ENCODE measurements around the gene RAB5A. TPM values are rescaled to one million over a fixed set of nuclear protein-coding genes. Genes with fewer than 3 reads are reported as not detected.

The RAB5A gene
- total RNA-seq, 1 experiment from 2014 or later, result 97.1 TPM

DNA sequence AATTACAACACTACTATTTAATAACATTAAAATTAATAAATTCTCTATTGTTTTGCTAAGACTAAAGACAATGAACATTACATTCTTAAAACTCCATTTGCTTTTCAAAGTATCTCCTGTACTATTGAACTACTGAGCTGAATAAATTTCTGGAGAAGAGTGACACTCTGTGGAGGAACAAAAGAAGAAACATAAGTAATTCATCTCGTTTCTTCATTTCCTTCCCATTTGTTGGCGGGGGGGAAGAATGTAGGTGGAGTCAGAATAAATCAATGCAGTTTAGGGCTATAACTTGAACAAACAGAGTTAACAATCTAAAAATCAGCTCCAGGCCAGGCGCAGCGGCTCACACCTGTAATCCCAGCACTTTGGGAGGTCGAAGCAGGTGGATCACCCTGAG lies 45.6 kb upstream of the RAB5A start:
- Mint-ChIP-seq H3K4me3 (no peak overlapping the region), H3K27me3 (ENCODE audit: low read depth) (no peaks in the 10 kb centered on the region), H3K36me3 (no peaks in the 10 kb centered on the region), H3K27ac (no peak overlapping the region), H3K4me1 (peaks cover 5% of the 10 kb centered on the region), H3K9me3 (peaks cover 8% of the 10 kb centered on the region; the same call in 1 of the 2 replicates)
- ChIA-PET CTCF (no interaction called here), POLR2A (no interaction called here)
- ATAC-seq, result no peak
- TF ChIP-seq TP53 (CRISPR knock-in tag; IDR thresholded peaks at IDR 0.05) (no peak), ZNF121 (CRISPR knock-in tag; IDR thresholded peaks at IDR 0.05) (no peak), ZBTB21 (CRISPR knock-in tag; IDR thresholded peaks at IDR 0.05; ENCODE audit: borderline replicate concordance) (no peak), SOX15 (CRISPR knock-in tag; IDR thresholded peaks at IDR 0.05) (no peak), JAZF1 (CRISPR knock-in tag; IDR thresholded peaks at IDR 0.05) (no peak), TCF7 (CRISPR knock-in tag; IDR thresholded peaks at IDR 0.05; ENCODE audit: low read depth) (no peak), FOXJ3 (CRISPR knock-in tag; IDR thresholded peaks at IDR 0.05; ENCODE audit: borderline replicate concordance) (no peak), SMAD4 (CRISPR knock-in tag; IDR thresholded peaks at IDR 0.05) (no peak), TEAD1 (CRISPR knock-in tag; IDR thresholded peaks at IDR 0.05) (no peak), TEAD4 (CRISPR knock-in tag; IDR thresholded peaks at IDR 0.05) (no peak), IRF2 (CRISPR knock-in tag; IDR thresholded peaks at IDR 0.05; ENCODE audit: borderline replicate concordance, low read depth) (no peak), NFE2L1 (CRISPR knock-in tag; IDR thresholded peaks at IDR 0.05) (no peak)
- TF ChIP-seq, protein P1, sequence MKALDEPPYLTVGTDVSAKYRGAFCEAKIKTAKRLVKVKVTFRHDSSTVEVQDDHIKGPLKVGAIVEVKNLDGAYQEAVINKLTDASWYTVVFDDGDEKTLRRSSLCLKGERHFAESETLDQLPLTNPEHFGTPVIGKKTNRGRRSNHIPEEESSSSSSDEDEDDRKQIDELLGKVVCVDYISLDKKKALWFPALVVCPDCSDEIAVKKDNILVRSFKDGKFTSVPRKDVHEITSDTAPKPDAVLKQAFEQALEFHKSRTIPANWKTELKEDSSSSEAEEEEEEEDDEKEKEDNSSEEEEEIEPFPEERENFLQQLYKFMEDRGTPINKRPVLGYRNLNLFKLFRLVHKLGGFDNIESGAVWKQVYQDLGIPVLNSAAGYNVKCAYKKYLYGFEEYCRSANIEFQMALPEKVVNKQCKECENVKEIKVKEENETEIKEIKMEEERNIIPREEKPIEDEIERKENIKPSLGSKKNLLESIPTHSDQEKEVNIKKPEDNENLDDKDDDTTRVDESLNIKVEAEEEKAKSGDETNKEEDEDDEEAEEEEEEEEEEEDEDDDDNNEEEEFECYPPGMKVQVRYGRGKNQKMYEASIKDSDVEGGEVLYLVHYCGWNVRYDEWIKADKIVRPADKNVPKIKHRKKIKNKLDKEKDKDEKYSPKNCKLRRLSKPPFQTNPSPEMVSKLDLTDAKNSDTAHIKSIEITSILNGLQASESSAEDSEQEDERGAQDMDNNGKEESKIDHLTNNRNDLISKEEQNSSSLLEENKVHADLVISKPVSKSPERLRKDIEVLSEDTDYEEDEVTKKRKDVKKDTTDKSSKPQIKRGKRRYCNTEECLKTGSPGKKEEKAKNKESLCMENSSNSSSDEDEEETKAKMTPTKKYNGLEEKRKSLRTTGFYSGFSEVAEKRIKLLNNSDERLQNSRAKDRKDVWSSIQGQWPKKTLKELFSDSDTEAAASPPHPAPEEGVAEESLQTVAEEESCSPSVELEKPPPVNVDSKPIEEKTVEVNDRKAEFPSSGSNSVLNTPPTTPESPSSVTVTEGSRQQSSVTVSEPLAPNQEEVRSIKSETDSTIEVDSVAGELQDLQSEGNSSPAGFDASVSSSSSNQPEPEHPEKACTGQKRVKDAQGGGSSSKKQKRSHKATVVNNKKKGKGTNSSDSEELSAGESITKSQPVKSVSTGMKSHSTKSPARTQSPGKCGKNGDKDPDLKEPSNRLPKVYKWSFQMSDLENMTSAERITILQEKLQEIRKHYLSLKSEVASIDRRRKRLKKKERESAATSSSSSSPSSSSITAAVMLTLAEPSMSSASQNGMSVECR (CRISPR knock-in tag; IDR thresholded peaks at IDR 0.05; ENCODE audit: borderline replicate concordance), result no peak
- TF ChIP-seq, protein P2, sequence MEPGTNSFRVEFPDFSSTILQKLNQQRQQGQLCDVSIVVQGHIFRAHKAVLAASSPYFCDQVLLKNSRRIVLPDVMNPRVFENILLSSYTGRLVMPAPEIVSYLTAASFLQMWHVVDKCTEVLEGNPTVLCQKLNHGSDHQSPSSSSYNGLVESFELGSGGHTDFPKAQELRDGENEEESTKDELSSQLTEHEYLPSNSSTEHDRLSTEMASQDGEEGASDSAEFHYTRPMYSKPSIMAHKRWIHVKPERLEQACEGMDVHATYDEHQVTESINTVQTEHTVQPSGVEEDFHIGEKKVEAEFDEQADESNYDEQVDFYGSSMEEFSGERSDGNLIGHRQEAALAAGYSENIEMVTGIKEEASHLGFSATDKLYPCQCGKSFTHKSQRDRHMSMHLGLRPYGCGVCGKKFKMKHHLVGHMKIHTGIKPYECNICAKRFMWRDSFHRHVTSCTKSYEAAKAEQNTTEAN (CRISPR knock-in tag; IDR thresholded peaks at IDR 0.05), result no peak
- TF ChIP-seq, protein P3, sequence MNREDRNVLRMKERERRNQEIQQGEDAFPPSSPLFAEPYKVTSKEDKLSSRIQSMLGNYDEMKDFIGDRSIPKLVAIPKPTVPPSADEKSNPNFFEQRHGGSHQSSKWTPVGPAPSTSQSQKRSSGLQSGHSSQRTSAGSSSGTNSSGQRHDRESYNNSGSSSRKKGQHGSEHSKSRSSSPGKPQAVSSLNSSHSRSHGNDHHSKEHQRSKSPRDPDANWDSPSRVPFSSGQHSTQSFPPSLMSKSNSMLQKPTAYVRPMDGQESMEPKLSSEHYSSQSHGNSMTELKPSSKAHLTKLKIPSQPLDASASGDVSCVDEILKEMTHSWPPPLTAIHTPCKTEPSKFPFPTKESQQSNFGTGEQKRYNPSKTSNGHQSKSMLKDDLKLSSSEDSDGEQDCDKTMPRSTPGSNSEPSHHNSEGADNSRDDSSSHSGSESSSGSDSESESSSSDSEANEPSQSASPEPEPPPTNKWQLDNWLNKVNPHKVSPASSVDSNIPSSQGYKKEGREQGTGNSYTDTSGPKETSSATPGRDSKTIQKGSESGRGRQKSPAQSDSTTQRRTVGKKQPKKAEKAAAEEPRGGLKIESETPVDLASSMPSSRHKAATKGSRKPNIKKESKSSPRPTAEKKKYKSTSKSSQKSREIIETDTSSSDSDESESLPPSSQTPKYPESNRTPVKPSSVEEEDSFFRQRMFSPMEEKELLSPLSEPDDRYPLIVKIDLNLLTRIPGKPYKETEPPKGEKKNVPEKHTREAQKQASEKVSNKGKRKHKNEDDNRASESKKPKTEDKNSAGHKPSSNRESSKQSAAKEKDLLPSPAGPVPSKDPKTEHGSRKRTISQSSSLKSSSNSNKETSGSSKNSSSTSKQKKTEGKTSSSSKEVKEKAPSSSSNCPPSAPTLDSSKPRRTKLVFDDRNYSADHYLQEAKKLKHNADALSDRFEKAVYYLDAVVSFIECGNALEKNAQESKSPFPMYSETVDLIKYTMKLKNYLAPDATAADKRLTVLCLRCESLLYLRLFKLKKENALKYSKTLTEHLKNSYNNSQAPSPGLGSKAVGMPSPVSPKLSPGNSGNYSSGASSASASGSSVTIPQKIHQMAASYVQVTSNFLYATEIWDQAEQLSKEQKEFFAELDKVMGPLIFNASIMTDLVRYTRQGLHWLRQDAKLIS (CRISPR knock-in tag; IDR thresholded peaks at IDR 0.05; ENCODE audit: borderline replicate concordance), result no peak
- TF ChIP-seq, protein P4, sequence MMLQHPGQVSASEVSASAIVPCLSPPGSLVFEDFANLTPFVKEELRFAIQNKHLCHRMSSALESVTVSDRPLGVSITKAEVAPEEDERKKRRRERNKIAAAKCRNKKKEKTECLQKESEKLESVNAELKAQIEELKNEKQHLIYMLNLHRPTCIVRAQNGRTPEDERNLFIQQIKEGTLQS (CRISPR knock-in tag; conservative IDR thresholded peaks at IDR 0.05), result no peak
- TF ChIP-seq, protein P5, sequence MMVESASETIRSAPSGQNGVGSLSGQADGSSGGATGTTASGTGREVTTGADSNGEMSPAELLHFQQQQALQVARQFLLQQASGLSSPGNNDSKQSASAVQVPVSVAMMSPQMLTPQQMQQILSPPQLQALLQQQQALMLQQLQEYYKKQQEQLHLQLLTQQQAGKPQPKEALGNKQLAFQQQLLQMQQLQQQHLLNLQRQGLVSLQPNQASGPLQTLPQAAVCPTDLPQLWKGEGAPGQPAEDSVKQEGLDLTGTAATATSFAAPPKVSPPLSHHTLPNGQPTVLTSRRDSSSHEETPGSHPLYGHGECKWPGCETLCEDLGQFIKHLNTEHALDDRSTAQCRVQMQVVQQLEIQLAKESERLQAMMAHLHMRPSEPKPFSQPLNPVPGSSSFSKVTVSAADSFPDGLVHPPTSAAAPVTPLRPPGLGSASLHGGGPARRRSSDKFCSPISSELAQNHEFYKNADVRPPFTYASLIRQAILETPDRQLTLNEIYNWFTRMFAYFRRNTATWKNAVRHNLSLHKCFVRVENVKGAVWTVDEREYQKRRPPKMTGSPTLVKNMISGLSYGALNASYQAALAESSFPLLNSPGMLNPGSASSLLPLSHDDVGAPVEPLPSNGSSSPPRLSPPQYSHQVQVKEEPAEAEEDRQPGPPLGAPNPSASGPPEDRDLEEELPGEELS (CRISPR knock-in tag; IDR thresholded peaks at IDR 0.05), result no peak
- TF ChIP-seq, protein P6, sequence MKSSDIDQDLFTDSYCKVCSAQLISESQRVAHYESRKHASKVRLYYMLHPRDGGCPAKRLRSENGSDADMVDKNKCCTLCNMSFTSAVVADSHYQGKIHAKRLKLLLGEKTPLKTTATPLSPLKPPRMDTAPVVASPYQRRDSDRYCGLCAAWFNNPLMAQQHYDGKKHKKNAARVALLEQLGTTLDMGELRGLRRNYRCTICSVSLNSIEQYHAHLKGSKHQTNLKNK (CRISPR knock-in tag; IDR thresholded peaks at IDR 0.05), result no peak
- TF ChIP-seq, protein P7, sequence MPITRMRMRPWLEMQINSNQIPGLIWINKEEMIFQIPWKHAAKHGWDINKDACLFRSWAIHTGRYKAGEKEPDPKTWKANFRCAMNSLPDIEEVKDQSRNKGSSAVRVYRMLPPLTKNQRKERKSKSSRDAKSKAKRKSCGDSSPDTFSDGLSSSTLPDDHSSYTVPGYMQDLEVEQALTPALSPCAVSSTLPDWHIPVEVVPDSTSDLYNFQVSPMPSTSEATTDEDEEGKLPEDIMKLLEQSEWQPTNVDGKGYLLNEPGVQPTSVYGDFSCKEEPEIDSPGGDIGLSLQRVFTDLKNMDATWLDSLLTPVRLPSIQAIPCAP (CRISPR knock-in tag; IDR thresholded peaks at IDR 0.05), result no peak
- TF ChIP-seq, protein P8, sequence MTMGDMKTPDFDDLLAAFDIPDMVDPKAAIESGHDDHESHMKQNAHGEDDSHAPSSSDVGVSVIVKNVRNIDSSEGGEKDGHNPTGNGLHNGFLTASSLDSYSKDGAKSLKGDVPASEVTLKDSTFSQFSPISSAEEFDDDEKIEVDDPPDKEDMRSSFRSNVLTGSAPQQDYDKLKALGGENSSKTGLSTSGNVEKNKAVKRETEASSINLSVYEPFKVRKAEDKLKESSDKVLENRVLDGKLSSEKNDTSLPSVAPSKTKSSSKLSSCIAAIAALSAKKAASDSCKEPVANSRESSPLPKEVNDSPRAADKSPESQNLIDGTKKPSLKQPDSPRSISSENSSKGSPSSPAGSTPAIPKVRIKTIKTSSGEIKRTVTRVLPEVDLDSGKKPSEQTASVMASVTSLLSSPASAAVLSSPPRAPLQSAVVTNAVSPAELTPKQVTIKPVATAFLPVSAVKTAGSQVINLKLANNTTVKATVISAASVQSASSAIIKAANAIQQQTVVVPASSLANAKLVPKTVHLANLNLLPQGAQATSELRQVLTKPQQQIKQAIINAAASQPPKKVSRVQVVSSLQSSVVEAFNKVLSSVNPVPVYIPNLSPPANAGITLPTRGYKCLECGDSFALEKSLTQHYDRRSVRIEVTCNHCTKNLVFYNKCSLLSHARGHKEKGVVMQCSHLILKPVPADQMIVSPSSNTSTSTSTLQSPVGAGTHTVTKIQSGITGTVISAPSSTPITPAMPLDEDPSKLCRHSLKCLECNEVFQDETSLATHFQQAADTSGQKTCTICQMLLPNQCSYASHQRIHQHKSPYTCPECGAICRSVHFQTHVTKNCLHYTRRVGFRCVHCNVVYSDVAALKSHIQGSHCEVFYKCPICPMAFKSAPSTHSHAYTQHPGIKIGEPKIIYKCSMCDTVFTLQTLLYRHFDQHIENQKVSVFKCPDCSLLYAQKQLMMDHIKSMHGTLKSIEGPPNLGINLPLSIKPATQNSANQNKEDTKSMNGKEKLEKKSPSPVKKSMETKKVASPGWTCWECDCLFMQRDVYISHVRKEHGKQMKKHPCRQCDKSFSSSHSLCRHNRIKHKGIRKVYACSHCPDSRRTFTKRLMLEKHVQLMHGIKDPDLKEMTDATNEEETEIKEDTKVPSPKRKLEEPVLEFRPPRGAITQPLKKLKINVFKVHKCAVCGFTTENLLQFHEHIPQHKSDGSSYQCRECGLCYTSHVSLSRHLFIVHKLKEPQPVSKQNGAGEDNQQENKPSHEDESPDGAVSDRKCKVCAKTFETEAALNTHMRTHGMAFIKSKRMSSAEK (CRISPR knock-in tag; IDR thresholded peaks at IDR 0.05; ENCODE audit: borderline replicate concordance), result no peak
- DNase-seq (ENCODE audit: low spot score), result no peak
